Measurements from ENCODE around the gene SEPTIN1.
A peak's percentile ranks its signal among the peaks of the same experiment; 100 is the strongest.

Gene SEPTIN1

GRCh38 chr16:30382111-30382881 lies at the start of gene SEPTIN1:
TSS of gene SEPTIN1 (minus strand) at chr16:30382561. CDS start at chr16:30382542, 19 bp downstream.
- Histone ChIP-seq H3K27me3 (ENCODE audit: control insufficient read depth in 5 of 5, insufficient read depth in 4 of 5, low read length in 5 of 5) (no peaks in the 10 kb centered on the region), H3K4me3 (ENCODE audit: low read depth in 1 of 5, low read length in 5 of 5) (no peak within 1 kb of the TSS), H3K27ac (ENCODE audit: low read depth, low read length) (no peak within 1 kb of the TSS), H3K4me1 (ENCODE audit: control insufficient read depth in 5 of 5, insufficient read depth in 5 of 5, low read length in 5 of 5) (peaks cover 0 to 21% (median 15%) of the 10 kb centered on the region in 5 donors), H3K9me3 (ENCODE audit: control insufficient read depth in 5 of 5, low read length in 5 of 5) (no peaks in the 10 kb centered on the region), H3K9ac (ENCODE audit: low read length in 5 of 5) (no peak within 1 kb of the TSS), H3K36me3 (ENCODE audit: control insufficient read depth in 5 of 5, insufficient read depth in 5 of 5, low read length in 5 of 5) (no peaks in the 10 kb centered on the region)

GRCh38 chr16:30430428-30430970 lies 48.1 kb upstream of the SEPTIN1 start:
- peak overlapping the region; percentile 63 to 77 (median 72) for H3K9ac ChIP-seq (ENCODE audit: low read length in 5 of 5)

GRCh38 chr16:30429678-30430427 lies 47.5 kb upstream of the SEPTIN1 start, which contains the start of gene DCTPP1:
TSS of gene DCTPP1 (minus strand) at chr16:30430030. CDS start at chr16:30429980, 50 bp downstream.
- Histone ChIP-seq H3K27me3 (ENCODE audit: control insufficient read depth in 5 of 5, insufficient read depth in 4 of 5, low read length in 5 of 5) (no peaks in the 10 kb centered on the region), H3K4me3 (ENCODE audit: low read depth in 1 of 5, low read length in 5 of 5) (peak within 1 kb of the TSS; percentile 65 to 89 (median 78)), H3K9me3 (ENCODE audit: control insufficient read depth in 5 of 5, low read length in 5 of 5) (no peaks in the 10 kb centered on the region)

More at GRCh38 chr16:30430428-30430970, 48.1 kb upstream of the SEPTIN1 start:
- H3K4me3 ChIP-seq (ENCODE audit: low read depth in 1 of 5, low read length in 5 of 5) = peak overlapping the region; percentile 65 to 89 (median 78)
- no peaks in the 10 kb centered on the region for H3K27me3 ChIP-seq (ENCODE audit: control insufficient read depth in 5 of 5, insufficient read depth in 4 of 5, low read length in 5 of 5)
- H3K27ac ChIP-seq (ENCODE audit: low read depth, low read length) = peak overlapping the region; percentile 60
- no peaks in the 10 kb centered on the region for H3K9me3 ChIP-seq (ENCODE audit: control insufficient read depth in 5 of 5, low read length in 5 of 5)
- H3K36me3 ChIP-seq (ENCODE audit: control insufficient read depth in 5 of 5, insufficient read depth in 5 of 5, low read length in 5 of 5) = peaks cover 0 to 11% (median 7%) of the 10 kb centered on the region in 5 donors
- peaks cover 0 to 25% (median 22%) of the 10 kb centered on the region in 5 donors for H3K4me1 ChIP-seq (ENCODE audit: control insufficient read depth in 5 of 5, insufficient read depth in 5 of 5, low read length in 5 of 5)

GRCh38 chr16:30429418-30429677 lies 47.0 kb upstream of the SEPTIN1 start:
- Histone ChIP-seq H3K4me1 (ENCODE audit: control insufficient read depth in 5 of 5, insufficient read depth in 5 of 5, low read length in 5 of 5) (peaks cover 0 to 25% (median 22%) of the 10 kb centered on the region in 5 donors), H3K9ac (ENCODE audit: low read length in 5 of 5) (peak overlapping the region; percentile 48 to 87 (median 82)), H3K27me3 (ENCODE audit: control insufficient read depth in 5 of 5, insufficient read depth in 4 of 5, low read length in 5 of 5) (no peaks in the 10 kb centered on the region), H3K9me3 (ENCODE audit: control insufficient read depth in 5 of 5, low read length in 5 of 5) (no peaks in the 10 kb centered on the region), H3K4me3 (ENCODE audit: low read depth in 1 of 5, low read length in 5 of 5) (peak overlapping the region; percentile 65 to 89 (median 78)), H3K27ac (ENCODE audit: low read depth, low read length) (peak overlapping the region; percentile 60), H3K36me3 (ENCODE audit: control insufficient read depth in 5 of 5, insufficient read depth in 5 of 5, low read length in 5 of 5) (peaks cover 0 to 17% (median 11%) of the 10 kb centered on the region in 5 donors)

More at GRCh38 chr16:30429678-30430427, 47.5 kb upstream of the SEPTIN1 start, which contains the start of gene DCTPP1:
- Histone ChIP-seq H3K27ac (ENCODE audit: low read depth, low read length) (peak within 1 kb of the TSS; percentile 60), H3K9ac (ENCODE audit: low read length in 5 of 5) (peak within 1 kb of the TSS; percentile 64 to 87 (median 82)), H3K4me1 (ENCODE audit: control insufficient read depth in 5 of 5, insufficient read depth in 5 of 5, low read length in 5 of 5) (peaks cover 0 to 25% (median 22%) of the 10 kb centered on the region in 5 donors), H3K36me3 (ENCODE audit: control insufficient read depth in 5 of 5, insufficient read depth in 5 of 5, low read length in 5 of 5) (peaks cover 0 to 12% (median 7%) of the 10 kb centered on the region in 5 donors)

- H3K9ac ChIP-seq (ENCODE audit: low read length in 5 of 5) = no peak overlapping the region
- H3K9me3 ChIP-seq (ENCODE audit: control insufficient read depth in 5 of 5, low read length in 5 of 5) = no peaks in the 10 kb centered on the region
- H3K4me1 ChIP-seq (ENCODE audit: control insufficient read depth in 5 of 5, insufficient read depth in 5 of 5, low read length in 5 of 5) = peaks cover 0 to 25% (median 22%) of the 10 kb centered on the region in 5 donors
- H3K27me3 ChIP-seq (ENCODE audit: control insufficient read depth in 5 of 5, insufficient read depth in 4 of 5, low read length in 5 of 5) = no peaks in the 10 kb centered on the region
- no peak overlapping the region for H3K27ac ChIP-seq (ENCODE audit: low read depth, low read length)
- H3K36me3 ChIP-seq (ENCODE audit: control insufficient read depth in 5 of 5, insufficient read depth in 5 of 5, low read length in 5 of 5) = peaks cover 0 to 30% (median 22%) of the 10 kb centered on the region in 5 donors
- H3K4me3 ChIP-seq (ENCODE audit: low read depth in 1 of 5, low read length in 5 of 5) = no peak overlapping the region
These were observed 45.7 kb upstream of the SEPTIN1 start for GRCh38 chr16:30428055-30428454.

GRCh38 chr16:30421010-30421409 lies 38.6 kb upstream of the SEPTIN1 start:
- Histone ChIP-seq H3K27me3 (ENCODE audit: control insufficient read depth in 5 of 5, insufficient read depth in 4 of 5, low read length in 5 of 5) (no peaks in the 10 kb centered on the region), H3K27ac (ENCODE audit: low read depth, low read length) (no peak overlapping the region), H3K9me3 (ENCODE audit: control insufficient read depth in 5 of 5, low read length in 5 of 5) (no peaks in the 10 kb centered on the region), H3K9ac (ENCODE audit: low read length in 5 of 5) (no peak overlapping the region), H3K4me1 (ENCODE audit: control insufficient read depth in 5 of 5, insufficient read depth in 5 of 5, low read length in 5 of 5) (peaks cover 0 to 21% (median 15%) of the 10 kb centered on the region in 5 donors), H3K4me3 (ENCODE audit: low read depth in 1 of 5, low read length in 5 of 5) (no peak overlapping the region), H3K36me3 (ENCODE audit: control insufficient read depth in 5 of 5, insufficient read depth in 5 of 5, low read length in 5 of 5) (peaks cover 0 to 37% (median 23%) of the 10 kb centered on the region in 5 donors)

- peaks cover 0 to 27% (median 18%) of the 10 kb centered on the region in 5 donors for H3K36me3 ChIP-seq (ENCODE audit: control insufficient read depth in 5 of 5, insufficient read depth in 5 of 5, low read length in 5 of 5)
- H3K9ac ChIP-seq (ENCODE audit: low read length in 5 of 5) = peak overlapping the region in 2 of 5 donors; percentile 19 to 37
- H3K27me3 ChIP-seq (ENCODE audit: control insufficient read depth in 5 of 5, insufficient read depth in 4 of 5, low read length in 5 of 5) = no peaks in the 10 kb centered on the region
- H3K4me1 ChIP-seq (ENCODE audit: control insufficient read depth in 5 of 5, insufficient read depth in 5 of 5, low read length in 5 of 5) = peaks cover 0 to 18% (median 11%) of the 10 kb centered on the region in 5 donors
- no peak overlapping the region for H3K27ac ChIP-seq (ENCODE audit: low read depth, low read length)
- no peaks in the 10 kb centered on the region for H3K9me3 ChIP-seq (ENCODE audit: control insufficient read depth in 5 of 5, low read length in 5 of 5)
- H3K4me3 ChIP-seq (ENCODE audit: low read depth in 1 of 5, low read length in 5 of 5) = peak overlapping the region in 4 of 5 donors; percentile 70 to 85 (median 75)
These were observed 36.2 kb upstream of the SEPTIN1 start for GRCh38 chr16:30418350-30419181.

GRCh38 chr16:30417529-30418349 lies 35.4 kb upstream of the SEPTIN1 start:
- Histone ChIP-seq H3K4me1 (ENCODE audit: control insufficient read depth in 5 of 5, insufficient read depth in 5 of 5, low read length in 5 of 5) (peaks cover 0 to 18% (median 11%) of the 10 kb centered on the region in 5 donors), H3K4me3 (ENCODE audit: low read depth in 1 of 5, low read length in 5 of 5) (peak overlapping the region; percentile 58 to 85 (median 74)), H3K36me3 (ENCODE audit: control insufficient read depth in 5 of 5, insufficient read depth in 5 of 5, low read length in 5 of 5) (peaks cover 0 to 22% (median 16%) of the 10 kb centered on the region in 5 donors), H3K27me3 (ENCODE audit: control insufficient read depth in 5 of 5, insufficient read depth in 4 of 5, low read length in 5 of 5) (no peaks in the 10 kb centered on the region), H3K27ac (ENCODE audit: low read depth, low read length) (no peak overlapping the region), H3K9ac (ENCODE audit: low read length in 5 of 5) (peak overlapping the region in 3 of 5 donors; percentile 19 to 51 (median 37)), H3K9me3 (ENCODE audit: control insufficient read depth in 5 of 5, low read length in 5 of 5) (no peaks in the 10 kb centered on the region)

All from subcutaneous abdominal adipose tissue (tissue), 5 donors.